Mucosa of stomach (tissue), 1 donor: ENCODE results near the gene COL13A1.

ENCODE experiments used
- H3K27me3 ChIP-seq: one replicate; pipeline ENCODE4 v1.7.0; 2013; ENCODE audit warnings: mild to moderate bottlenecking, low read length; ENCODE audit not compliant: control insufficient read depth, insufficient read depth
- H3K36me3 ChIP-seq: one replicate; pipeline ENCODE4 v1.7.0; 2013; ENCODE audit warnings: low read length; ENCODE audit not compliant: control insufficient read depth, insufficient read depth
- H3K4me1 ChIP-seq: one replicate; pipeline ENCODE4 v1.7.0; 2013; ENCODE audit warnings: mild to moderate bottlenecking, low read length; ENCODE audit not compliant: control insufficient read depth, insufficient read depth
- H3K4me3 ChIP-seq: one replicate; pipeline ENCODE4 v1.7.0; 2013; ENCODE audit warnings: low read length
- H3K9ac ChIP-seq: one replicate; pipeline ENCODE4 v1.7.0; 2013; ENCODE audit warnings: mild to moderate bottlenecking, low read length, moderate library complexity
- H3K9me3 ChIP-seq: one replicate; pipeline ENCODE4 v1.7.0; 2013; ENCODE audit warnings: mild to moderate bottlenecking, low read length, moderate library complexity; ENCODE audit not compliant: control insufficient read depth
- donor health status: Pancreatic carcinoma.

Gene COL13A1

GRCh38 chr10:69810675-69811397 lies 9.1 kb downstream of the COL13A1 start:
- no peaks in the 10 kb centered on the region for H3K9me3 ChIP-seq
- no peaks in the 10 kb centered on the region for H3K36me3 ChIP-seq
- no peak overlapping the region for H3K9ac ChIP-seq
- peaks cover 6% of the 10 kb centered on the region for H3K27me3 ChIP-seq
- H3K4me1 ChIP-seq, result no peaks in the 10 kb centered on the region
- H3K4me3 ChIP-seq, result no peak overlapping the region

GRCh38 chr10:69813632-69814031 lies 11.9 kb downstream of the COL13A1 start:
- no peaks in the 10 kb centered on the region for H3K4me1 ChIP-seq
- no peak overlapping the region for H3K9ac ChIP-seq
- no peak overlapping the region for H3K4me3 ChIP-seq
- H3K36me3 ChIP-seq, result no peaks in the 10 kb centered on the region
- no peaks in the 10 kb centered on the region for H3K9me3 ChIP-seq
- peaks cover 6% of the 10 kb centered on the region for H3K27me3 ChIP-seq

GRCh38 chr10:69814251-69814650 lies 12.5 kb downstream of the COL13A1 start:
- Histone ChIP-seq H3K36me3 (no peaks in the 10 kb centered on the region), H3K4me3 (no peak overlapping the region), H3K4me1 (no peaks in the 10 kb centered on the region)

GRCh38 chr10:69815104-69815503 lies 13.4 kb downstream of the COL13A1 start:
- Histone ChIP-seq H3K4me1 (no peaks in the 10 kb centered on the region), H3K27me3 (peaks cover 6% of the 10 kb centered on the region), H3K36me3 (no peaks in the 10 kb centered on the region), H3K4me3 (no peak overlapping the region), H3K9me3 (no peaks in the 10 kb centered on the region), H3K9ac (no peak overlapping the region)

More at GRCh38 chr10:69814251-69814650, 12.5 kb downstream of the COL13A1 start:
- Histone ChIP-seq H3K27me3 (peaks cover 6% of the 10 kb centered on the region), H3K9ac (no peak overlapping the region), H3K9me3 (no peaks in the 10 kb centered on the region)

- no peak overlapping the region for H3K4me3 ChIP-seq
- H3K36me3 ChIP-seq, result no peaks in the 10 kb centered on the region
- no peaks in the 10 kb centered on the region for H3K4me1 ChIP-seq
- peaks cover 6% of the 10 kb centered on the region for H3K27me3 ChIP-seq
- no peaks in the 10 kb centered on the region for H3K9me3 ChIP-seq
- no peak overlapping the region for H3K9ac ChIP-seq
These were observed 14.8 kb downstream of the COL13A1 start for GRCh38 chr10:69816521-69816920.

- Histone ChIP-seq H3K4me3 (no peak overlapping the region), H3K4me1 (no peaks in the 10 kb centered on the region), H3K27me3 (peaks cover 6% of the 10 kb centered on the region), H3K36me3 (no peaks in the 10 kb centered on the region), H3K9me3 (no peaks in the 10 kb centered on the region), H3K9ac (no peak overlapping the region)
These were observed 15.4 kb downstream of the COL13A1 start for GRCh38 chr10:69817078-69817581.

GRCh38 chr10:69818676-69819239 lies 17.1 kb downstream of the COL13A1 start:
- H3K9me3 ChIP-seq, result no peaks in the 10 kb centered on the region
- no peaks in the 10 kb centered on the region for H3K36me3 ChIP-seq
- H3K27me3 ChIP-seq, result no peaks in the 10 kb centered on the region
- H3K4me1 ChIP-seq, result no peaks in the 10 kb centered on the region
- H3K9ac ChIP-seq, result no peak overlapping the region
- no peak overlapping the region for H3K4me3 ChIP-seq

GRCh38 chr10:69819716-69820506 lies 18.2 kb downstream of the COL13A1 start:
- Histone ChIP-seq H3K9me3 (no peaks in the 10 kb centered on the region), H3K9ac (no peak overlapping the region), H3K4me3 (no peak overlapping the region), H3K4me1 (no peaks in the 10 kb centered on the region), H3K36me3 (no peaks in the 10 kb centered on the region), H3K27me3 (no peaks in the 10 kb centered on the region)

GRCh38 chr10:69820817-69821216 lies 19.1 kb downstream of the COL13A1 start:
- H3K9me3 ChIP-seq, result no peaks in the 10 kb centered on the region
- no peaks in the 10 kb centered on the region for H3K4me1 ChIP-seq
- no peak overlapping the region for H3K4me3 ChIP-seq
- no peak overlapping the region for H3K9ac ChIP-seq
- no peaks in the 10 kb centered on the region for H3K36me3 ChIP-seq
- H3K27me3 ChIP-seq, result no peaks in the 10 kb centered on the region

GRCh38 chr10:69825604-69826003 lies 23.9 kb downstream of the COL13A1 start:
- Histone ChIP-seq H3K27me3 (peaks cover 4% of the 10 kb centered on the region), H3K9me3 (no peaks in the 10 kb centered on the region), H3K36me3 (no peaks in the 10 kb centered on the region), H3K4me3 (no peak overlapping the region), H3K9ac (no peak overlapping the region), H3K4me1 (no peaks in the 10 kb centered on the region)

- Histone ChIP-seq H3K9ac (no peak overlapping the region), H3K27me3 (peaks cover 4% of the 10 kb centered on the region), H3K9me3 (no peaks in the 10 kb centered on the region), H3K4me3 (no peak overlapping the region), H3K4me1 (no peaks in the 10 kb centered on the region), H3K36me3 (no peaks in the 10 kb centered on the region)
These were observed 24.4 kb downstream of the COL13A1 start for GRCh38 chr10:69826094-69826493.
